PC-3 (cell line): ENCODE data around the gene C3orf18.

Source experiments
- EZH2 ChIP-seq: fragments of 300-600 bp; sonication (generic); IDR thresholded peaks from one replicate; pipeline ENCODE4 v1.6.1; 2017; ENCODE audit warnings: antibody characterized with exemption, mild to moderate bottlenecking, low read length; ENCODE audit not compliant: unreplicated experiment
- EZH2phosphoT487 ChIP-seq: fragments of 300-600 bp; sonication (generic); IDR thresholded peaks from 2 replicates; pipeline ENCODE4 v1.6.1; 2018; ENCODE audit warnings: mild to moderate bottlenecking, antibody characterized with exemption, low read length, borderline replicate concordance
- TF ChIP-seq, protein P1 (sequence below): fragments of 300-600 bp; sonication (generic); conservative IDR thresholded peaks from 2 replicates; pipeline ENCODE4 v1.5.1; 2017; ENCODE audit warnings: antibody characterized with exemption, low read depth, mild to moderate bottlenecking, low read length

DNA sequence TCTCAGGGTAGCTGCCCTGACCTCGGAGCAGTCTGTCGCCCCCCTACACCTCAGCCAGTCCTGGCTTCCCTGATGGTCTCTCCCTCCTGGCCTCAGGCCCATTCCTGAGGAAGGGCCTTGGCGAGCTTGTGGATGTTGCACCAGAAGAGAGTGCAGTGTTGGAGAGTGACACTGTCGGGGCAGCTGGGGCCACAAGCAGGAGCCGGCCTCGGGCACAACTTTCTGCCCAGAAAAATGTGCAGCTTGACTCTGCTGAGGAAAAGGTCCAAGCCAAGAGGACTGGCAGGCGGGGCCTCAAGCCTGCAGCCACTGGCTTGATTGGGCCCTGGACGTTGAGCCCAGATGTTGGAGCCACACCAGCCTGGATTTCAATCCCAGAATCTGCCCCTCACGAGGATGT lies 14.5 kb upstream of the C3orf18 start:
- TF ChIP-seq EZH2 (no peak), EZH2phosphoT487 (no peak)
- TF ChIP-seq, protein P1, sequence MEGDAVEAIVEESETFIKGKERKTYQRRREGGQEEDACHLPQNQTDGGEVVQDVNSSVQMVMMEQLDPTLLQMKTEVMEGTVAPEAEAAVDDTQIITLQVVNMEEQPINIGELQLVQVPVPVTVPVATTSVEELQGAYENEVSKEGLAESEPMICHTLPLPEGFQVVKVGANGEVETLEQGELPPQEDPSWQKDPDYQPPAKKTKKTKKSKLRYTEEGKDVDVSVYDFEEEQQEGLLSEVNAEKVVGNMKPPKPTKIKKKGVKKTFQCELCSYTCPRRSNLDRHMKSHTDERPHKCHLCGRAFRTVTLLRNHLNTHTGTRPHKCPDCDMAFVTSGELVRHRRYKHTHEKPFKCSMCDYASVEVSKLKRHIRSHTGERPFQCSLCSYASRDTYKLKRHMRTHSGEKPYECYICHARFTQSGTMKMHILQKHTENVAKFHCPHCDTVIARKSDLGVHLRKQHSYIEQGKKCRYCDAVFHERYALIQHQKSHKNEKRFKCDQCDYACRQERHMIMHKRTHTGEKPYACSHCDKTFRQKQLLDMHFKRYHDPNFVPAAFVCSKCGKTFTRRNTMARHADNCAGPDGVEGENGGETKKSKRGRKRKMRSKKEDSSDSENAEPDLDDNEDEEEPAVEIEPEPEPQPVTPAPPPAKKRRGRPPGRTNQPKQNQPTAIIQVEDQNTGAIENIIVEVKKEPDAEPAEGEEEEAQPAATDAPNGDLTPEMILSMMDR: no peak
